Spleen (tissue), 7 donors: Measurements from ENCODE around the gene FAM83G.

ENCODE experiments used
- CTCF ChIP-seq, 11 experiments: fragments of 200-600 bp in 7 of 11; fragments of 450-650 bp in 4 of 11; sonication (generic) in 4 of 11; IDR thresholded peaks in 8 of 11; conservative IDR thresholded peaks in 3 of 11; 1 replicate in 7 of 11; 2 replicates in 4 of 11; pipeline versions ENCODE4 v1.4.0 to v1.8.0; 2016 to 2021; ENCODE audit warnings: antibody characterized with exemption in 11 of 11, inconsistent platforms in 4 of 11, mild to moderate bottlenecking in 1 of 11
- POLR2A ChIP-seq, 3 donors: fragments of 450-650 bp; IDR thresholded peaks; one replicate each; pipeline ENCODE4 v1.5.1; 2017; ENCODE audit warnings: antibody characterized with exemption in 3 of 3, mild to moderate bottlenecking in 1 of 3
- donor health status: DM: no; HTN: no; CAD: no; lungs with moderate emphysema.
- donor health status: DM: no; HTN: no; CAD: no.
- donor health status: DM: no; HTN: no; CAD: no.

- TF ChIP-seq POLR2A (IDR thresholded peaks at IDR 0.05) (no peak), CTCF (IDR thresholded peaks at IDR 0.05 in 8 of 11, conservative IDR thresholded peaks at IDR 0.05 in 3 of 11) (no peak)
Observed at GRCh38 chr17:19014628-19015215, 10.2 kb upstream of the FAM83G start.
